GM21576 (cell line): ENCODE data around the gene NDFIP1.

ENCODE experiments used
- ATAC-seq: cut with Tn5 transposase; IDR thresholded peaks from one replicate; pipeline ENCODE4 v1.9.1; 2021; ENCODE audit warnings: mild to moderate bottlenecking, moderate library complexity; ENCODE audit not compliant: unreplicated experiment

NDFIP1 gene

DNA sequence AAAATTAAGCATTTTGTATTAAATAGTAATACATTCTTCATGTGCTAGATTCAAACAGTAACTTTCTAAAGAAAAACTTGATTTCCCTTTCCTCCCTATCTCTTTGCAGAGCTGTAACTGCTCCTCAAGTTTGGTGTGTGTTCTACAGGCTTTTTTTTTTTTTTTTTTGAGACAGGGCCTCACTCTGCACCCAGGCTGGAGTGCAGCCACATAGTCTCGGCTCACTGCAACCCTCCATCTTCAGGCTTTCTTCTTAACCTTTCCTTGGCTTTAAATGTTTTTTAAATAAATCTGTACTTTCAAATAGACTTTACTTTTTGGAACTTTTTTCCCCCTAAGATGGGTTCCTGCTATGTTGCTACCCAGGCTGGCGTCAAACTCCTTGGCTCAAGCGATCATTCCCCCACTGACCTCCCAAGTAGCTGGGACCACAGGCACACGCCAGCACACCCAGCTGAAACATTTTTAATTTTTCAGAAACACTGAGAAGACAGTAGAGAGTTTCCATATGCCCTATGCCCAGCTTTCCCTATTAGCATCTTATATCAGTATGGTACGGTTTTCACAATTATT is 9.1 kb downstream of the NDFIP1 start:
- ATAC-seq: no peak

- ATAC-seq: no peak
Observed at GRCh38 chr5:142118155-142118686, 9.6 kb downstream of the NDFIP1 start.

DNA sequence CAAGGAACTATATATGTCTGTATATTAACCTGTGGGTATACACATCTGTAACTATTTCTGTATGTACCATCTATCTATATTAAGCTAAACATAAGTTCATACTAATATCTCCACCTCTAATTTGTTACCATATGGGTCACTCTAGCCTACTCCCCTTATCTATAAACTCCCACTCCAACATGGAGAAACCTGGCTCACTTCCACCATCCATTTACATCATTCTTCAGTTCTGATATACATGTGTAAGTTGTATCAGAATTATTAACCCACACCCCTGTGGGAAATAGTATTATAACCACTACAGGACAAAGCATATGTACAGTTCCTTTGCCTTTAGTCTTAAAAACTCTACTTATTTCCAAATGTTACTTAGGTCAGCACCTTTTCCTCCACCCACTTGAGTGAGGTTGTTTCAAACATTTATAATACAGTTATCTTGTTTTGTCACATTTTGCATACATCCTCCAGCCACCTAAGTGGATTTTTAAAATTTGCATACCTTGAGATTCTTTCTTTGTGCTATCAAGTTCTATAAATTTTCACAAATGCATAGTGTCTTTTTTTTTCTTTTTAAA is 10.6 kb downstream of the NDFIP1 start:
- no peak for ATAC-seq

GRCh38 chr5:142120247-142120935 is 11.8 kb downstream of the NDFIP1 start:
- no peak for ATAC-seq

DNA sequence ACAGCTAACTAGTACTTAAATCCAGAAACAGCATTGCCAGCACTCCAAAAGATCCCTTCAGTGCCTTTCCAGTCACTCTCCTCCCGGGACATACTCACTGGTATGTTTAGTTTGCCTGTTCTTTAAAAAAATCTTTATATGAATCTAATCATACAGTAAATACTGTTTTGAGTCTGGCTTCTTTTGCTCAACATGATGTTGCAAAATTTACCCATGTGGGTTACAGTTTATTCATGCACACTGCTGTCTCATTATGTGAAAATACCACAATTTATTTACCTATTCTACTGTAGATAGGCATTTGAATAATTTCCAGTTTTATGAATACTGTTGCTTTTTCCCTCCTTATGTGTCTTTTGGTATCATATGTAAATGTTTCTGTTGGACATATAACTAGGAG is 13.5 kb downstream of the NDFIP1 start:
- no peak for ATAC-seq

- ATAC-seq: no peak
Observed at GRCh38 chr5:142125378-142125777, 16.8 kb downstream of the NDFIP1 start.

DNA sequence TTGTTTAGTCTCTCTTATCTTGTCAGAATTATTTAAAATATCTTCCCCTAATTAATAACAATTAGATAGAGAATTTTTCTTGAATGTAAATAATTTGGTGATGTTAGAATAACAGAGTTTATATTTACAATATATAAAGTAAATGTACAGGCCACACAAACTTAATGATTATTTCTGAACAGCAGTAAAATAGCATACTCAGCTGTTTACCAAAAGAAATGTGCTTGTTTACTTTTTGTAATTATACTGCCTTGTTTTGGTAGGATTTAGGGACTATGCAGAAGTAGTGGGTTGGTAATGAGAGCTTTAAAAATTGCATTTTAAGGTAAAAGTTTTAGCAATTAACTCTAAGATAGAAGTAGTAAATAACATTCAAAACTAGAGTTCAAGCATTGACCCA is 17.4 kb downstream of the NDFIP1 start:
- ATAC-seq: no peak

DNA sequence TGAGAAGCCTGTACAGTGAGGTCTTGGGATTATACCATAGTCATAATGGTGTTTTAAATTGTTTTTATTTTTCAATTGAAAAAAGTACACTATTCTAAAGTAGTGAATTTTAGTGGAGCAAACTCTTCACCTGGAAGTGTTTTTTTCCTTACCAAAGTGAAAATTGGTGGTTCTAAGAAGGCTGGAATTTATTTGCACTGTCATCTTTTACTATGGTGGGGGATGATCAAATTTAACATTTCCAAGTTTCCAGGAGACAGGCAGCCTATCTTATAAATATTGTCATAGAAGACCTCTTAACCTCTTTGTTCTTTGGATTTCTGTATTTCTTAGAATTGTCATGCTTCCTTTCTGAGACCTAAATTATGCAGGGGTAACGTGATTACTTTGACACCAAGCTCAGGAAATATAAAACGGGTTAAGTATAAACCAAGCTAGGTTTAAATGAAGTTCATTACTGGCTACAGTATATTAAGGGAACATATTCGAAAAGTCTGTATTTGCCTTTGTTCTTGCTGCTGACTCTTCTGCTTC is 20.2 kb downstream of the NDFIP1 start:
- no peak for ATAC-seq

GRCh38 chr5:142129446-142130066 is 21.0 kb downstream of the NDFIP1 start:
- no peak for ATAC-seq

DNA sequence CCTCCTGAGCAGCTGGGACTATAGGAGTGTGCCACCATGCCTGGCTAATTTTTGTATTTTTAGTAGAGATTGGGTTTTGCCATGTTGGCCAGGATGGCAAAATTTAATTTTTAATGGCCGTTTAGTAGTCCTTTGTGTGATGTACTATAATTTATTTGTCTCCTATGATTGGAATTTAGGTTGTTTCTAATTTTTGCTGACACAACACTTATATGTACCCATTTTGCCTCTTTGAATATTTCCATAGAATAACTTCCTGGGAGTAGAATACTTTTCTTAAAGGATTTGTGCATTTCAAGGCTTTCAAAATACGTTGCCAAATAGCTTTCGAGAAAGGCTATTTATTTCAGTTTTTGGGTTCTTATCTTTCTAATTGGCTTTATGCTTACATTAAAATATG is 22.8 kb downstream of the NDFIP1 start:
- no peak for ATAC-seq

- no peak for ATAC-seq
Observed at GRCh38 chr5:142132916-142133315, 24.3 kb downstream of the NDFIP1 start.

GRCh38 chr5:142133330-142134206 is 25.0 kb downstream of the NDFIP1 start:
- no peak for ATAC-seq

- ATAC-seq: no peak
Observed at GRCh38 chr5:142134331-142135010, 25.9 kb downstream of the NDFIP1 start.

- ATAC-seq: no peak
Observed at GRCh38 chr5:142141463-142141862, 32.9 kb downstream of the NDFIP1 start.

DNA sequence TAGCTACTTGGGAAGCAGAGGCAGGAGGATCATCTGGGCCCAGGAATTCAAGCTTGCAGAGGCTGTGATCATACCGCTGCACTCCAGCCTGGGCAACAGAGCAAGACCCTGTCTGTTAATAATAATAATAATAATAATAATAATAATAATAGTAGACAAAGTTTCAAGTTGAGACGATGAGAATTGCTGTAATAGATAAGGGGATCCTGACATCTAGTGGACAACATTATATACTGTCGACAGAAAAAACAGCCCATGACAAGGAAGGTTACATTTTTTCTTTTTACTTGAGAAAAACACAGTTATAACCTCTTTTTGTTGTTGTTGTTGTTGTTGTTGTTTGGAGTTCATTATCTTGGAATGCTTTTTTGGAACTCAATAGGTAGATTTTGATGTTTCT is 35.3 kb downstream of the NDFIP1 start:
- no peak for ATAC-seq

DNA sequence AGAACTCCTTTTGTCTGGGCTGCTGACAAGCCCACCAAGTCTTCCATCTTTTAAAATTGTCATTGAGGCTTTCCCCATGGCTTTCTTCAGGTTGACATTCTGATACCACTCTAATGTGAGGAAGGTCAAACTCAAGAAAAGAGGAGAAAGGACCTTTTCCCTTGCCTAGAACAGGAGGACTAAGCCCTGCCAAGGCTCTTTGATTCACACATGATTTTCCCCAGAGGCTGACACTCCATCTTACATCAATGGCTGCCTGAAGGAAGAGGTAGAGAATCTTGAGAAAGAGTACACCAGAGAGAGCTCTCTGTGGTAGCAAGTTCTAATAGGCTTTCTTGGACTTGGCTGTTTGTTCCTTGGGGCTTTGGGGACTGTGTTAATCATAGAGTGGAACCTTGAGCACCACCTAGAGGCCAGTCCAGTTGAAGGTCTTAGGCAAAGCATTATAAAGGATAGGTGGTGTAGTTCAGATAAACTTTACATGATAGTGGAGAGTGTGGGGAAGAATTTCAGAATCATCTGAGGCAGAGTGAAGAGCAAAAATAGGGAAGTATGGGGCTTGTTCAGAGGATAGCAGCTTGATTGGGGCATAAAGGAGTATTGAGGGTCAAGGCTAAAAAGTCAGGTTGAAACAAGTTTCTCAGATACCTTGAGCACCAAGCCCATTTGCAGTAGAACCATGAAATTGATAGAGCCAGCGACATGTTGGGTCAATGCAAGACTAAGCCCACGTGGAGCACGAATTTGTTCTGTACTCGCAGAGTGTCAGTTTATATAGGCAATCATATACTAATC is 36.7 kb downstream of the NDFIP1 start:
- no peak for ATAC-seq

- no peak for ATAC-seq
Observed at GRCh38 chr5:142149363-142149762, 40.8 kb downstream of the NDFIP1 start.

DNA sequence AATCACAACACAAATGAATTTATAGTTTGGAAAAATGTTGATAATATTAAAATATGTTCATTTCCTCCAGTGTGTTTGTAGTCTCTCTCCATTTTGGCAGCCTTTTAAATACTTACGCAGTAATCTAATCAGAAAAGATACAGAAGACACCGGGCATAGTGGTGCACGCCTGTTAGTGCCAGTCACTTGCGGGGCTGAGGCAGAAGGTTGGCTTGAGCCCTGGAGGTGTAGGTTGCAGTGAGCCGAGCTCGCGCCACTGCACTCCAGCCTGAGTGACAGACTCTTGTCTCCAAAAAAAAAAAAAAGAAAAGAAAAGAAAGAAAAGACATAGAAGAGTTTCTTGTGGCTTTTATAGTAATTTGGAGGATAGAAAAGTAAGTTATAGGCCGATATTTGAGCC is 41.9 kb downstream of the NDFIP1 start:
- no peak for ATAC-seq
